Measurements from ENCODE around the gene NCK2. TPM values are rescaled to one million over a fixed set of nuclear protein-coding genes. Genes with fewer than 3 reads are reported as not detected.

Gene NCK2
- total RNA-seq, 1 experiment from 2014 or later = 75.4 TPM

GRCh38 chr2:105791229-105791628 lies 46.5 kb downstream of the NCK2 start (continued):
- TF ChIP-seq PRRX2 (CRISPR knock-in tag; IDR thresholded peaks at IDR 0.05) = no peak

GRCh38 chr2:105792561-105792960 lies 47.8 kb downstream of the NCK2 start:
- Mint-ChIP-seq H3K4me1 (peaks cover 78% of the 10 kb centered on the region), H3K27me3 (ENCODE audit: low read depth) (no peaks in the 10 kb centered on the region), H3K27ac (peak overlapping the region; percentile 24; the same call in 1 of the 2 replicates), H3K36me3 (no peaks in the 10 kb centered on the region), H3K9me3 (peaks cover 5% of the 10 kb centered on the region; the same call in 1 of the 2 replicates), H3K4me3 (no peak overlapping the region)
- ATAC-seq = no peak
- no peak for DNase-seq (ENCODE audit: low spot score)
- CTCF ChIA-PET = no interaction called here
- POLR2A ChIA-PET = no interaction called here
- TF ChIP-seq ESRRA (CRISPR knock-in tag; IDR thresholded peaks at IDR 0.05; ENCODE audit: borderline replicate concordance) (no peak), USF2 (CRISPR knock-in tag; IDR thresholded peaks at IDR 0.05) (no peak), ZBTB21 (CRISPR knock-in tag; IDR thresholded peaks at IDR 0.05; ENCODE audit: borderline replicate concordance) (no peak), NFE2L1 (CRISPR knock-in tag; IDR thresholded peaks at IDR 0.05) (no peak), NR3C1 (CRISPR knock-in tag; conservative IDR thresholded peaks at IDR 0.05; ENCODE audit: low read depth) (no peak), ZNF532 (CRISPR knock-in tag; IDR thresholded peaks at IDR 0.05; ENCODE audit: borderline replicate concordance) (no peak)

GRCh38 chr2:105793196-105793975 lies 48.7 kb downstream of the NCK2 start:
- H3K9me3 Mint-ChIP-seq = peaks cover 5% of the 10 kb centered on the region; the same call in 1 of the 2 replicates
- H3K27me3 Mint-ChIP-seq (ENCODE audit: low read depth) = no peaks in the 10 kb centered on the region
- DNase-seq (ENCODE audit: low spot score) (no peak), ATAC-seq (no peak)
- no peaks in the 10 kb centered on the region for H3K36me3 Mint-ChIP-seq
- CTCF ChIA-PET = no interaction called here
- H3K4me3 Mint-ChIP-seq = no peak overlapping the region
- H3K4me1 Mint-ChIP-seq = peaks cover 83% of the 10 kb centered on the region
- 0 out of 2 replicates have a peak overlapping the region, but pooled peaks have one; percentile 39 for H3K27ac Mint-ChIP-seq
- POLR2A ChIA-PET = no interaction called here
- TF ChIP-seq SMAD4 (CRISPR knock-in tag; IDR thresholded peaks at IDR 0.05) (no peak), GABPB1 (CRISPR knock-in tag; IDR thresholded peaks at IDR 0.05) (no peak), AR (CRISPR knock-in tag; IDR thresholded peaks at IDR 0.05) (no peak), MXD4 (CRISPR knock-in tag; IDR thresholded peaks at IDR 0.05; ENCODE audit: borderline replicate concordance) (no peak), CREB1 (CRISPR knock-in tag; IDR thresholded peaks at IDR 0.05) (no peak), USF2 (CRISPR knock-in tag; IDR thresholded peaks at IDR 0.05) (no peak), FOXK1 (CRISPR knock-in tag; IDR thresholded peaks at IDR 0.05) (no peak), ZNF425 (CRISPR knock-in tag; conservative IDR thresholded peaks at IDR 0.05) (no peak), TCF7 (CRISPR knock-in tag; IDR thresholded peaks at IDR 0.05; ENCODE audit: low read depth) (no peak), MLX (CRISPR knock-in tag; IDR thresholded peaks at IDR 0.05) (no peak), ZNF281 (CRISPR knock-in tag; IDR thresholded peaks at IDR 0.05) (no peak)

Data from WTC11 (cell line).